Fibroblast of skin of back (primary cell): ENCODE results near the gene SULT2B1.
"Not testable (repeated sequence)": the region's sequence is repeated elsewhere in the genome, so short reads cannot be mapped to it uniquely, and the experiment has no call there.

ENCODE experiments used
- DNase-seq: peaks from one replicate; pipeline ENCODE4 v3.0.0-alpha.2; 2013

Gene SULT2B1

DNA sequence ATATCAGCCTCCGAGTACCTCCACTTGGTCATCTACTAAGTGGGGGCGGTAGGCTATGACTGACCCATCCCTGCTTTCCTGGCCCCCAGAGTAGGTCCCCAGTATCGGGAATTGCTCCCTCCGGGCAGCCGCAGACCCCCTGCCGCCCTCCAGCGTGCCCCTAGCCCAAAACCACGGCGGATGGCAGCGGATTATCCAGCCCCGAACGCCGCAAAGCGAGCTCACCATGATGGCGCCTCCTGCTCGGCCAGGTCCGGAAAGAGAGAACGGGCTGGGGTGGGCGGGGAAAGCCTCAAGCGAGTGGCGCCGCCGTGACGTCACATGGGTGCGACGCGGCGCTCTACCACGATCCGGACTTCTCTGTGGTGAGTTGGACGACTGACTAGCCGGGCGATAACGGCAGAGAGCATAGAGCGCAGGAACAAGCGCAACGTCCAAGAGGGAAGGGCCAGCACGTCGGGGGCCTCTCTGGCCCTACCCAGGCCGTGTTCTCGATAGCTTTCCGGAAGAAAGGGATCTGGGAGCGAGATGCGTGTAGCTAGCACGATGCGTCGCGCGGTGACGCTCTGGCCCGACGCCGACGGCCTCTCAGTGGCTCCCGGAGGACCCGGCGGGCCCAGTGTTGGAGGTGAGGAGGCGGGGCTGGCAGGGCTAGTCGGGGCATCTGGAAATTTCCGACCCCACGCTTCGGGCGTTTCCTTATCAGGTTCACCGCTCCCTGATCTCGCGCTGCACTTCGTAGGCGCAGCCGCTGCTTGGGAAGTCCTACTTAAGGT lies 67.1 kb downstream of the SULT2B1 start, which contains the start of the genes RPL18 and SPHK2:
TSS of gene RPL18 (minus strand) at position 263 of the 776 bp plus-strand sequence. CDS start at position 228, 35 bp downstream.
TSS of gene SPHK2 (plus strand) at position 591 of the 776 bp plus-strand sequence. CDS start 1,009 bp downstream, outside the sequence.
- DNase-seq, result peak; percentile 100

DNA sequence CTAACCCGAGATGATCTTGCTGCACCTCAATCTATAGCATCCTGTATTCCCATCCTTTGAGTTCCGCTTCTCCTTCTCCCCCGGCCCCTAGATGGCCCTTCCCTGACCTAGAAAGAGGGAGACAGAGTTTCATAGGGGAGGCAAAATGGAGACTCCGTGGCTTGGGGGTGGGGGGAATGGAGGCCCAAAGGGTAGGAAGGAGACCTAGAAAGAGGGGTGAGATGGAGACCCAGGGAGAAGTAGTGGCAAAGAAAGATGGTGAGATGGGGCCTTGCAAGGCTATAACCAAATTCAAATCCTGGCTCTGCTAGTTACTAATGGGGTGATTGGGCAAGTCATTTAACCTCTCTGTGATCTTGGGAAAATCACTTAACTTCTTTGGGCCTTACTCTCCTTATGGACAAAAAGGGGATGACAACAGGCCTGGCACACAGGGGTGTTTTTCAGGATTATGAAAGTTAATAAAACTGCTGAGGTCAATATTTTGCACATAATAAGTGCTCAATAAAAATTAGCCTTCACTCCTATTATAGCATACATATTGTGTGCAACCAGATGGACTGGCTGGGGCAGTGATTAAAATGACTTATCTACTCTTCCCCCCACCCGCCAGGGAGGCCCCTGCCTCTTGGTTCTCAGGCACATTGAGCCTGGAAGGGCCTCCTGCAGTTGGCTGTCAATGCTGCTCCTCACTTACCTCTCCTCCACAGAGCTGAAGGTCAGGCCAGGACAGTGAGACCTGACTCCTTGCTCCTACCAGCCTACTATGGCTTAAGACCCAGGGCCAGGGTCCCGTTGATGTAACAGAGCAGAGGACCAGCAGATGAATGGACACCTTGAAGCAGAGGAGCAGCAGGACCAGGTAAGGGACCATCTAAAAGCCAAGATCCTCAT lies 68.0 kb downstream of the SULT2B1 start:
- no peak for DNase-seq

DNA sequence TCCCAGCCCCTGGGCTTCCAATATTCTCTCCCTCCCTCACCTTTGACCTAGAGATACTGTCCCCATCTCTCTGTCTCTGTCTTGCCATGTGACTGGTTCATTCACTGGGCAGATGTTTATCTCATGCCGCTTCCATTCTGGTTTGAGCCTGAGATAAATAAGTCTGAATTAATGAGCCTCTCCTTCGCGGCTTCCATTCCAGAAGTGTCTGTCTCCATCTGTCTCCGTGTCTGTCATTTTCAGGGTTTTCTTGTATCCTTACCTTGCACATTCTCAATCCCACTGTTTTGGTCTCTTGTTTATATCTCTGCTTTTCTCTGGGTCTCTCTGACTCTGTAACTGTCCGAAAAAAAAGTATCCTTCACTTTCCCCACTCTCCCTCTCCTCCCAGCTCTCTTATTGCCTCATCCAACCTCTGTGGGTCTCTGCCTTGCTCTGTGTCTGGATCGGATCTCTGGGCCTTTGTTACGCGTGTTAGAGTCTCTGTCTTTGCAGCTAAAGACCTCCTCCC lies 71.6 kb downstream of the SULT2B1 start:
- DNase-seq, result no peak

DNA sequence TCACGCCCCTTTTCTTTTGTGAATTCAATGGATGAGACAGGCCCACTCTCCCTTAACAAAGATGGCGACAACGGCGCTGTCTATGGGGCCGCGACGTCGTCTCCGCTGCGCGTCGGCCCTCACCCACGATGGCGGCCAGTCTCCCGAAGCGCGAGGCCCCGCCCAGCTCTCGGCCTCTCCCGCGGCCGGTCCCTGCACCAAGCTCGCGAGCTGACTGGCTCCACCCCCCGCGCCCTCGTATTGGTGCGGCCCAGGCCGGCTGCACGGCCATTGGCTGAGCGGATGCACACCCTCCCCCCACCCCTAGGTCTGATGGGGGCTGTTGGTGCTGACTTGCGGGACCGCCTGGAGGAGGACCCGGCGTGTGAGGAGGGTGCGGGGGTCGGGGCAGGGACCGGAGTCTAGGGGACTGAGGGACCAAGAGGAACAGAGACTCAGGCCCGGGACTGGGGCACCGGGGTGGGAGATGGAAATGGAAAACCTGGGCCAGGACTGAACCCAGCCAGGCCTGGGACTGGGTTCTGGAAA lies 72.2 kb downstream of the SULT2B1 start:
- peak; percentile 98 for DNase-seq

DNA sequence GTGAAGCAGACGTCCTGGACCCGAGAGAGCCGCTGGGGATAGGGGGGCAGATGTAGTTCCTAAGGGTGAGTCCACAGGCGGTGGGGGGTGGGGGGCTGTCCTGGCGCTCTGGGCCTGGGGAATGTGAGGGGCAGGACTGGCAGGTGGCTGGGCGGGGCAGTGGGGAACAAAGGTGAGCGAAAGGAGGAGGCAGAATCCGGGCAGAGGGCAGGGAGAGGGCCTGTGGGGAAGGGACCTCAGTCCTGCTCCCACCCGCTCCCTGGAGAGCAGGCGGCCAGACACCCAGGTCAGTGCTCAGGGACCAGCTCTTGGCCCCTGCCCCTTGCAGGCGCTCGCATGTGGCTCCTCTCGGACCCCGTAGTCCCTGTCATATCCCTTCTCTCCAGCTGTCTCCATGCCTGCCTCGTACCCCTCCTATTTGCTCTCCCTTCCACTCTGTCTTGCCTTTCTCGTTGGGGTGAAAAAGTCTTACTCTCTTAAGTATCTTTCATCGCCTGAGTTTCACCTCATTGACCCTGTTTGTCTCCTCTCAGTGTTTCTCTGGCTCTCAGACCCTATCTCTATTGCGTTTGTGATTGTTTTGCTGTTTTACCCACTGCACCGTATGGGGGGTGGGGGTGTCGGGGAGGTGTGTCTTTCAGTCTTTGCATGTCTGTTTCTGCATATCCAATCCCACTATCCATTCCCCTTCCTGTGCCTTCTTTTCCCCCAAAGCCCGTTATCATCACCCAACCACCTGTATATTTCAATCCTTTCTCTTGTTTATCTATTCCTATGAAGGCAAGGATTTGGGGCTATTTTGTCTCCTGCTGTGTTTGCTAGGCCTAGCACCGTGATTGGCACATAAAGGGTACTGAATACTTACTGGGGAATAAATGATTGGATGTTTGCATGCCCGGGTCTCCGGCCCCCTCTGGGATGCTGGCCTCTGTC lies 73.1 kb downstream of the SULT2B1 start:
- DNase-seq, result no peak

DNA sequence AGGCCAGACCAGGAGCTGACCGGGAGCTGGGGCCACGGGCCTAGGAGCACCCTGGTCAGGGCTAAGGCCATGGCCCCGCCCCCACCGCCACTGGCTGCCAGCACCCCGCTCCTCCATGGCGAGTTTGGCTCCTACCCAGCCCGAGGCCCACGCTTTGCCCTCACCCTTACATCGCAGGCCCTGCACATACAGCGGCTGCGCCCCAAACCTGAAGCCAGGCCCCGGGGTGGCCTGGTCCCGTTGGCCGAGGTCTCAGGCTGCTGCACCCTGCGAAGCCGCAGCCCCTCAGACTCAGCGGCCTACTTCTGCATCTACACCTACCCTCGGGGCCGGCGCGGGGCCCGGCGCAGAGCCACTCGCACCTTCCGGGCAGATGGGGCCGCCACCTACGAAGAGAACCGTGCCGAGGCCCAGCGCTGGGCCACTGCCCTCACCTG lies 73.9 kb downstream of the SULT2B1 start:
- DNase-seq, result no peak

DNA sequence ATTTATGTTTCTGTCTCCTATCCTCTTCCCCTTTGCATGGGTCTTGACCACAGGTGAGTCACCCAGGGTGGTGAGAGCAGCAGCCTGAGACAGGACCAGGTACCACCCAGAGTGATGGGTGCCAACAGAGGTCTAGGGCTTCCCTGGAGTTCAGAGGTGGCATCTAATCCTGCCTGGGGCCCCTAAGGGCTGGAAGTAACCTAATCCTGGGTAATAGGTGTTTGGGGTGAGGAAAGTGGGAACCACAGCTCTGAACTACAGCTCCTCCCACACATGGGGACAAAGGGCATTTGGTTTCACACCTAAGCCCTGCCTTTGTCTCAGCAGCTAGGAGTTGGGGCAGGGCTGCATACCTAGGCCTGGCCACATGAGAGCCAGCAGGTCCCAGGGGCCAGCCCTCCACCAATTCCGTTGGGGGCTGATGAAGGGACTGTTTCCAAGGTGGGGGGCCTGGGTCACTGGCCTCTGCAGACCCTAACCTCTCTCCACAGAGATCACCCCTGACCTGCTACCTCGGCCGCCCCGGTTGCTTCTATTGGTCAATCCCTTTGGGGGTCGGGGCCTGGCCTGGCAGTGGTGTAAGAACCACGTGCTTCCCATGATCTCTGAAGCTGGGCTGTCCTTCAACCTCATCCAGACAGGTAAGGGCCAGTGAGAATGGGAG lies 75.4 kb downstream of the SULT2B1 start:
- no peak for DNase-seq

DNA sequence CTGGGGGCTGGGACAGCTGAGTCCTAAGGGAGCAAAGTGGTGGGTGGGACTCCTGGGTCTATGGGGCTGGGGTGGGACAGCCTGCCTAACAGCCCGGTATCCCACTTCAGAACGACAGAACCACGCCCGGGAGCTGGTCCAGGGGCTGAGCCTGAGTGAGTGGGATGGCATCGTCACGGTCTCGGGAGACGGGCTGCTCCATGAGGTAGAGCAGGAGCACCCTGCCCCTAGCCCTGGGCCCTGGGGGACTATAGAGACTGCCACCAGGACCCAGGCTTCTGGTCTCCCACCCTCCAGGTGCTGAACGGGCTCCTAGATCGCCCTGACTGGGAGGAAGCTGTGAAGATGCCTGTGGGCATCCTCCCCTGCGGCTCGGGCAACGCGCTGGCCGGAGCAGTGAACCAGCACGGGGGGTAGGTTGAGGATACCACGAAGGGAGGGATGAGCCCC lies 75.9 kb downstream of the SULT2B1 start:
- DNase-seq, result no peak

DNA sequence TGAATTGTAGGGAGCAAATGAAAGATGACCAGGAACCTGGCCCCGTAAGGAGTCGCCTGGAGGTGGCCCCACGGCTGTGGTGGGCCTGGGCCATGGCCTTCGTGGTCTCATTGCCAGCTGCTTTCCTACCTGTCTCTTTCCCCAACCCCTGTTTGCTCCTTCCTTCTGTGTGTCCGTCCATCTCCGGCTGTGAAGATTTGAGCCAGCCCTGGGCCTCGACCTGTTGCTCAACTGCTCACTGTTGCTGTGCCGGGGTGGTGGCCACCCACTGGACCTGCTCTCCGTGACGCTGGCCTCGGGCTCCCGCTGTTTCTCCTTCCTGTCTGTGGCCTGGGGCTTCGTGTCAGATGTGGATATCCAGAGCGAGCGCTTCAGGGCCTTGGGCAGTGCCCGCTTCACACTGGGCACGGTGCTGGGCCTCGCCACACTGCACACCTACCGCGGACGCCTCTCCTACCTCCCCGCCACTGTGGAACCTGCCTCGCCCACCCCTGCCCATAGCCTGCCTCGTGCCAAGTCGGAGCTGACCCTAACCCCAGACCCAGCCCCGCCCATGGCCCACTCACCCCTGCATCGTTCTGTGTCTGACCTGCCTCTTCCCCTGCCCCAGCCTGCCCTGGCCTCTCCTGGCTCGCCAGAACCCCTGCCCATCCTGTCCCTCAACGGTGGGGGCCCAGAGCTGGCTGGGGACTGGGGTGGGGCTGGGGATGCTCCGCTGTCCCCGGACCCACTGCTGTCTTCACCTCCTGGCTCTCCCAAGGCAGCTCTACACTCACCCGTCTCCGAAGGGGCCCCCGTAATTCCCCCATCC lies 76.7 kb downstream of the SULT2B1 start:
- no peak for DNase-seq

DNA sequence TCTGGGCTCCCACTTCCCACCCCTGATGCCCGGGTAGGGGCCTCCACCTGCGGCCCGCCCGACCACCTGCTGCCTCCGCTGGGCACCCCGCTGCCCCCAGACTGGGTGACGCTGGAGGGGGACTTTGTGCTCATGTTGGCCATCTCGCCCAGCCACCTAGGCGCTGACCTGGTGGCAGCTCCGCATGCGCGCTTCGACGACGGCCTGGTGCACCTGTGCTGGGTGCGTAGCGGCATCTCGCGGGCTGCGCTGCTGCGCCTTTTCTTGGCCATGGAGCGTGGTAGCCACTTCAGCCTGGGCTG lies 77.3 kb downstream of the SULT2B1 start:
- DNase-seq, result no peak

DNA sequence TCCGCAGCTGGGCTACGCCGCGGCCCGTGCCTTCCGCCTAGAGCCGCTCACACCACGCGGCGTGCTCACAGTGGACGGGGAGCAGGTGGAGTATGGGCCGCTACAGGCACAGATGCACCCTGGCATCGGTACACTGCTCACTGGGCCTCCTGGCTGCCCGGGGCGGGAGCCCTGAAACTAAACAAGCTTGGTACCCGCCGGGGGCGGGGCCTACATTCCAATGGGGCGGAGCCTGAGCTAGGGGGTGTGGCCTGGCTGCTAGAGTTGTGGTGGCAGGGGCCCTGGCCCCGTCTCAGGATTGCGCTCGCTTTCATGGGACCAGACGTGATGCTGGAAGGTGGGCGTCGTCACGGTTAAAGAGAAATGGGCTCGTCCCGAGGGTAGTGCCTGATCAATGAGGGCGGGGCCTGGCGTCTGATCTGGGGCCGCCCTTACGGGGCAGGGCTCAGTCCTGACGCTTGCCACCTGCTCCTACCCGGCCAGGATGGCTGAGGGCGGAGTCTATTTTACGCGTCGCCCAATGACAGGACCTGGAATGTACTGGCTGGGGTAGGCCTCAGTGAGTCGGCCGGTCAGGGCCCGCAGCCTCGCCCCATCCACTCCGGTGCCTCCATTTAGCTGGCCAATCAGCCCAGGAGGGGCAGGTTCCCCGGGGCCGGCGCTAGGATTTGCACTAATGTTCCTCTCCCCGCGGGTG lies 77.8 kb downstream of the SULT2B1 start:
- DNase-seq, result no peak

DNA sequence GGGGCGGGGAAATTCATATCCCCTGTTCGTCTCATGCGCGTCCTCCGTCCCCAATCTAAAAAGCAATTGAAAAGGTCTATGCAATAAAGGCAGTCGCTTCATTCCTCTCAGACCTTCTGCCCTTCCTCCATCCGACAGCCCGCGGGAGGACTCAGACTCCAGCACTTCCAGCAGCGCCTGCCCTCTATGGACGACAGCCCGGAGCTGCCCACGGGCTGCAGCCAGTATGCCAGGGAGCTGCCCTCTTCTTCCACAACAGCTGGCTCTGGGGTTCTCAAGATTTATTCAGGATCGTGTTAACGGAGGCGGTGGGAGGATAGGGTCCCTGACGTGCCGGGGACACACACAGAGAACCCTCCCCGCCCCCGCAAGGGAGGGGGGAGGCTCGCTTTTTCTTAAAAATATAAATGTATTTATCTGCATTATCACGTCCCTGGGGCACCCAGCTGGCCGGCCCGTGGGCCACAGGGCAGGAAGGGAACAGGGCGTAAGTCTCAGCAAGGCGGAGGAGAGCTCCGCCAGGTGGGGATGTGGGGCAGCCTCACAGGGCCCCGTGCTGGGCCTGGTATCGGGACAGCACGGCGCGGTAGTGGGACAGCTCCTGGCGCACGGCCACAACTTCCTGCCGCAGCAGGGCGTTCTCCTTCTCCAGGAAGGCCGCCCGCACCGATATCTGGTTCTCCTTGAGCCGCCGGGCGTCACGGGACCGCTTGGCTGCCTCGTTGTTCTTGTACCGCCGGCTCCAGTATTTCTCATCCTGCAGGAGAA lies 78.5 kb downstream of the SULT2B1 start:
- DNase-seq, result peak; percentile 45

DNA sequence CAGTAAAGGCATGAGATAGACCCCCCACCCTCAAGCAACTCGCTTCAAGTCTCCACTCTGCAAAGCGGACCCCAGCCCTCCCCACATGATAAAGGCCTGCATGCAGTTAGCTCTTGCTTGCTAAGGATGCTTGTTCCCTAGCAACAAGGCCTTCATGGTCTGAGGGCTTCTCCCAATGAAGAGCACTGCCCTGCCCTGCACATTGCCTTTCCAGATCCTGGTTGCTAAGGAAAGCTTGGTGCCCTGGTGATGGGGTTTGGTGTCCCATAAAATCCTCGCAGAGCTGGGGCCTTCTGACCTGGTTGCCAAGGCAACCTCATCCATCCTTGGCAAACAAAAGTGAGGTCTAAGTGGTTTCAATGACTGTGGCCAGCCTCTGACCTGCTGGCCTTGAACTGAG lies 79.3 kb downstream of the SULT2B1 start:
- DNase-seq, result no peak

DNA sequence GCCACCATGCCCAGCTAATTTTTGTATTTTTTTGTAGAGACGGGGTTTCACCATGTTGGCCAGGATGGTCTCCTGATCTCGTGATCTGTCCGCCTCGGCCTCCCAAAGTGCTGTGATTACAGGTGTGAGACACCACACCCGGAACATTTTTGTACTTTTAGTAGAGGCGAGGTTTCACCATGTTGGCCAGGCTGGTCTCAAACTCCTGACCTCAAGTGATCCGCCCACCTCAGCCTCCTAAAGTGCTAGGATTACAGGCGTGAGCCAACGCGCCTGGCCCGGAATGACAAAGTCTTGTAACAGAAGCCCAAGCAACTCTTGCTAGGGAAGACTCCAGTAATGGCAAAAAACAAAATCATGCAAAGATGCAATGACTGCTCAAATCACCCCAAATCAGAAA lies 80.3 kb downstream of the SULT2B1 start:
- not testable (repeated sequence) for DNase-seq

DNA sequence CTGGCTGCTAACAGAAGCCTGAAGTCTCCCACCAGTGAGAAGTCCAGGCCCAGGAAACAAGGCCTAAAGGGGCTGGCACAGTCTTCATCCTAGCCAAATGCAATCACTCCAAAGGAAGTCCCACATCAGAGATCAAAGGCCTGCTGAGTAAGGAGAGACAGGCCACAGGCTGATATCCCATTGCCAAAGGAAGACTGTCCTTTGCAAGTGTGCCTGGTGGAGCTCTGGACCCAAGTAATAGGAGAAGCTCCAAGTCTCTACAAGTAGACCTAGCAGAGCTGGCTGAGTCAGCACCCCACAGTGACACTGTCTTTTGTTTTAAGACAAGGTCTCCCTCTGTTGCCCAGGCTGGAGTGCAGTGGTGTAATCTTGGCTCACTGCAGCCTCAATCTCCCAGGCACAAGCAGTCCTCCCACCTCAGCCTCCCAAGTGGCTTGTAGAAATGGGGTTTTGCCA lies 80.7 kb downstream of the SULT2B1 start:
- no peak for DNase-seq

DNA sequence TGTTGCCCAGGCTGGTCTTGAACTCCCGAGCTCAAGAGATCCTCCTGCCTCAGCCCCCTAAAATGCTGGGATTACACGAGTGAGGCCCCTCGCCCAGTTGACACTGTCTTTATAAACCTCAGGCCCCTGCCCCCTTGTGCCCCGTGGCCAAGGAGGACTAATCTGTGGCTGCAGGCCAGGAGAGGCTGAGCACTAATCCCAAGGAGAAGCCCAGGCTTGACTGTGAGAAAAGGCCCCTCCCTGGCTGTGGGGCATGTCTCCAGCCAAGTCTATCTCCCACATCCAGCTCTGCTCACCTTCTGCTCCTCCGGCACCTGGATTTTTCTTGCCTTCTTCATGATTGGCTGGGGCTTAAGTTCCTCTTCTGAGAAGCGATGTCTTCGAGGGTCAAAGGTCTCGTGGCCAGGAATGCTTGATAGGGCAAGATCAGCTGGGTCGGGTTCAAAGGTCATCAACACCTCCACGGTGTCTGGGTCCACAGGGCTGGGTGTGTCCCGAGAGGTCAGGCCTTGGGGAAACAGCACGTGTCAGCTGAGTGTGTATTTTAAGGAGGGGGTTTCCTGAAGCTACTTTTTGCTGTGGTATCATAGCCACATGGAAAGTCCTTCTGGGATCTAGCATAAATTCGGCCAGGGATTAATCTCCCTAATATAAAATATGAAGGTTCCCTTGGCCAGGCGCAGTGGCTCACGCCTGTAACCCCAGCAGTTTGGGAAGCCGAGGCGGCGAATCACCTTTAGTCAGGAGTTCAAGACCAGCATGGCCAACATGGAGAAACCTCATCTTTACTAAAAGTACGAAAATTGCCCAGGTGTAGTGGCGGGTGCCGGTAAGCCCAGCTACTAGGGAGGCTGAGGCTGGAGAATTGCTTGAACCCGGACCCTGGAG lies 81.4 kb downstream of the SULT2B1 start:
- DNase-seq, result no peak

DNA sequence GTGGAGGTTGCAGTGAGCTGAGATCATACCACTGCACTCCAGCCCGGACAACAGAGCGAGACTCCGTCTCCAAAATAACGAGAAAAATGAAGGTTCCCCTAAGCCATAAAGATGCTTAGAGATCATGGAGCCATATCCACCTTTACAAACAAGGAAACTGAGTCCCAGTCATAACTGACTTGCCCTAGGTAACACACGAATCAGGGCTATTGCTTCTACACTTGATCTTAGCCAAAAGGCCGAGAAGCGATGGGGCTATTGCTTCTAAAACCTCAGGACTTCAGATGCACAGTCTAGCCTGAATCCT lies 82.0 kb downstream of the SULT2B1 start:
- no peak for DNase-seq
